SK-N-SH (cell line): ENCODE data around the gene RLF. TPM values are rescaled to one million over a fixed set of nuclear protein-coding genes. Genes with fewer than 3 reads are reported as not detected.

Source experiments
- CTCF ChIA-PET: fragments of 300-600, 350-600 bp; formaldehyde crosslinking; extraction: SDS; loops from one replicate; lab custom pipeline; 2021; lab: Yijun Ruan, JAX
- POLR2A ChIA-PET: fragments of 350-600 bp; sonication (Branson Sonifier 250); formaldehyde crosslinking; extraction: SDS; loops from one replicate; lab custom pipeline; 2020; ENCODE audit warnings: antibody characterized with exemption, inconsistent platforms; lab: Yijun Ruan, JAX
- DNase-seq: peaks from one replicate; pipeline ENCODE4 v3.0.0; 2012
- H2AFZ ChIP-seq: fragments of 200-600 bp; sonication (generic); 2 replicates; pipeline ENCODE4 v1.8.1; 2016; ENCODE audit warnings: antibody characterized with exemption, mild to moderate bottlenecking, low read depth
- H3F3A ChIP-seq: fragments of 200-600 bp; sonication (generic); replicated peaks from 2 replicates; pipeline ENCODE3; 2016; ENCODE audit warnings: antibody characterized with exemption, mild to moderate bottlenecking; ENCODE audit not compliant: insufficient read depth
- H3K27ac ChIP-seq, 2 experiments: fragments of 200-500 bp in 1 of 2; fragments of 200-600 bp in 1 of 2; sonication (Bioruptor generic) in 1 of 2; sonication (generic), shearing (Covaris generic) in 1 of 2; 2 replicates each; pipeline versions ENCODE4 v1.5.1 to v1.6.1; 2014 to 2016; ENCODE audit warnings: low read depth in 2 of 2, inconsistent platforms in 1 of 2, low read length in 1 of 2, mild to moderate bottlenecking in 1 of 2, mixed read lengths in 1 of 2
- H3K27me3 ChIP-seq: fragments of 200-600 bp; sonication (generic), shearing (Covaris generic); 2 replicates; pipeline ENCODE4 v1.6.1; 2016; ENCODE audit warnings: mixed run types; ENCODE audit not compliant: insufficient read depth
- H3K36me3 ChIP-seq, 2 experiments: fragments of 200-500 bp in 1 of 2; fragments of 200-600 bp in 1 of 2; sonication (Bioruptor generic) in 1 of 2; sonication (generic) in 1 of 2; replicated peaks in 1 of 2; 2 replicates each; pipeline versions ENCODE3 to v1.5.1; 2014 to 2016; ENCODE audit warnings: low read length in 1 of 2, mild to moderate bottlenecking in 1 of 2; ENCODE audit not compliant: insufficient read depth in 2 of 2, control insufficient read depth in 1 of 2
- H3K4me1 ChIP-seq, 2 experiments: fragments of 200-500 bp in 1 of 2; fragments of 200-600 bp in 1 of 2; sonication (Bioruptor generic) in 1 of 2; sonication (generic), shearing (Covaris generic) in 1 of 2; 2 replicates each; pipeline versions ENCODE4 v1.5.1 to v1.6.1; 2014 to 2016; ENCODE audit warnings: low read depth in 1 of 2, low read length in 1 of 2, mixed run types in 1 of 2; ENCODE audit not compliant: insufficient read depth in 2 of 2, control insufficient read depth in 1 of 2
- H3K4me2 ChIP-seq: fragments of 200-600 bp; sonication (generic), shearing (Covaris generic); 2 replicates; pipeline ENCODE4 v1.6.1; 2017; ENCODE audit warnings: mixed run types
- H3K4me3 ChIP-seq, 2 experiments: fragments of 200-500 bp in 1 of 2; fragments of 200-600 bp in 1 of 2; sonication (Bioruptor generic) in 1 of 2; sonication (generic), shearing (Covaris generic) in 1 of 2; 2 replicates each; pipeline versions ENCODE4 v1.5.1 to v1.8.1; 2014 to 2016; ENCODE audit warnings: low read depth in 2 of 2, inconsistent platforms in 1 of 2, low read length in 1 of 2, mild to moderate bottlenecking in 1 of 2, mixed read lengths in 1 of 2, moderate library complexity in 1 of 2
- H3K79me2 ChIP-seq: fragments of 200-600 bp; sonication (generic); 2 replicates; pipeline ENCODE4 v1.8.1; 2017; ENCODE audit warnings: mild to moderate bottlenecking; ENCODE audit not compliant: insufficient read depth
- H3K9ac ChIP-seq: fragments of 200-600 bp; sonication (generic); 2 replicates; pipeline ENCODE4 v1.6.1; 2017; ENCODE audit warnings: mixed run types
- H3K9me2 ChIP-seq: fragments of 200-600 bp; sonication (generic); 2 replicates; pipeline ENCODE4 v1.6.1; 2017; ENCODE audit warnings: mixed run types
- H3K9me3 ChIP-seq: fragments of 200-600 bp; sonication (generic); 2 replicates; pipeline ENCODE4 v1.6.1; 2017; ENCODE audit warnings: mixed run types, mild to moderate bottlenecking, moderate library complexity
- H4K20me1 ChIP-seq: fragments of 200-600 bp; sonication (generic); 2 replicates; pipeline ENCODE4 v1.6.1; 2017; ENCODE audit warnings: mild to moderate bottlenecking, mixed run types; ENCODE audit not compliant: insufficient read depth
- CTCF ChIP-seq: fragments of 200-600 bp; sonication (generic); IDR thresholded peaks from 2 replicates; pipeline ENCODE4 v1.6.1; 2017; ENCODE audit warnings: antibody characterized with exemption, mild to moderate bottlenecking, moderate library complexity
- FOSL2 ChIP-seq: IDR thresholded peaks from 2 replicates; pipeline ENCODE4 v1.4.0; 2012; ENCODE audit warnings: low read depth, mild to moderate bottlenecking, moderate library complexity, borderline replicate concordance
- MAX ChIP-seq: IDR thresholded peaks from 2 replicates; pipeline ENCODE4 v1.4.0; 2012; ENCODE audit warnings: low read depth
- MXI1 ChIP-seq: IDR thresholded peaks from 2 replicates; pipeline ENCODE4 v1.6.1; 2012; ENCODE audit warnings: mild to moderate bottlenecking, low read depth, low read length, improper control_type of control experiment
- PBX3 ChIP-seq: IDR thresholded peaks from 2 replicates; pipeline ENCODE4; 2012
- RAD21 ChIP-seq: IDR thresholded peaks from 2 replicates; pipeline ENCODE4 v1.6.1; 2012; ENCODE audit warnings: mild to moderate bottlenecking, low read length
- RCOR1 ChIP-seq: fragments of 150-350 bp; IDR thresholded peaks from 2 replicates; pipeline ENCODE4 v1.6.1; 2017; ENCODE audit warnings: antibody characterized with exemption, low read length
- RFX5 ChIP-seq: IDR thresholded peaks from 2 replicates; pipeline ENCODE4 v1.6.1; 2012; ENCODE audit warnings: mild to moderate bottlenecking, improper control_type of control experiment, low read length
- SMC3 ChIP-seq: IDR thresholded peaks from 2 replicates; pipeline ENCODE4 v1.6.1; 2012; ENCODE audit warnings: low read depth, low read length, improper control_type of control experiment
- WGBS: methylation state at CpG from one replicate; pipeline ENCODE4 v1.1.6; 2017; ENCODE audit warnings: low lambda C conversion rate; 5-methylcytosine and 5-hydroxymethylcytosine counted together
- polyA plus RNA-seq, 3 experiments: library from polyadenylated mRNA; depleted of rRNA; stranded (reverse); fragments of >200 nt; gene quantifications; 2 replicates each; pipeline ENCODE4 v1.2.3, GENCODE V29; 2012

Gene RLF
- polyA plus RNA-seq, 1 of the 3 experiments (the other 2 are of a cell fraction): 2.3 TPM

- 20% methylated on average over 6 of the region's 7 CpGs for WGBS
- no peaks in the 10 kb centered on the region for H3K9me3 ChIP-seq
Observed at GRCh38 chr1:40143891-40144575, 17.2 kb upstream of the RLF start.

GRCh38 chr1:40151457-40152079 is 9.6 kb upstream of the RLF start:
- Histone ChIP-seq H3K9ac (no peak overlapping the region), H3K9me3 (no peaks in the 10 kb centered on the region), H3K79me2 (no peaks in the 10 kb centered on the region), H3K4me1 (no peaks in the 10 kb centered on the region), H3K27me3 (no peaks in the 10 kb centered on the region; the same call in 1 of the 2 replicates), H3K27ac (no peak overlapping the region), H3K36me3 (no peaks in the 10 kb centered on the region), H2AFZ (peak overlapping the region; percentile 49; the same call in 1 of the 2 replicates), H3K4me2 (no peak overlapping the region), H3K9me2 (no peaks in the 10 kb centered on the region), H3K4me3 (no peak overlapping the region), H3F3A (no peaks in the 10 kb centered on the region), H4K20me1 (no peaks in the 10 kb centered on the region)
- DNase-seq: no peak
- TF ChIP-seq RFX5: no peak
- no peak for TF ChIP-seq PBX3
- TF ChIP-seq MAX: no peak
- no peak for TF ChIP-seq FOSL2
- WGBS: 69% methylated on average over 6 of the region's 6 CpGs
- POLR2A ChIA-PET: interaction anchor here (0.7 to 0.9 kb wide), 2 partner anchors 209 to 273 kb away, joined by 3 read pairs; no protein-coding TSS in a partner anchor
- CTCF ChIA-PET: interaction anchor here (1.0 to 11.4 kb wide), 22 partner anchors 8 to 283 kb away, joined by 3 to 280 read pairs (median 12); partner anchors contain the start of genes COL9A2 and RLF

More at GRCh38 chr1:40143891-40144575, 17.2 kb upstream of the RLF start:
- no peaks in the 10 kb centered on the region for H3K36me3 ChIP-seq
- peak; percentile 88 for TF ChIP-seq RAD21
- TF ChIP-seq MXI1: no peak
- TF ChIP-seq SMC3: peak; percentile 62
- peak; percentile 11; the same call in 1 of the 2 replicates for TF ChIP-seq RCOR1
- peak; percentile 81 for TF ChIP-seq CTCF
- TF ChIP-seq, all 33 proteins: peak for 4
- Histone ChIP-seq H3K9me2 (no peaks in the 10 kb centered on the region), H3K27ac (no peak overlapping the region), H3F3A (peaks cover 7% of the 10 kb centered on the region), H3K4me1 (peaks cover 0 to 8% of the 10 kb centered on the region in 2 experiments; a peak in 1 of 4 replicates), H3K27me3 (no peaks in the 10 kb centered on the region; the same call in 1 of the 2 replicates), H3K4me3 (no peak overlapping the region; a peak in 2 of 4 replicates), H3K79me2 (no peaks in the 10 kb centered on the region), H2AFZ (no peak overlapping the region), H3K4me2 (peak overlapping the region; percentile 36; the same call in 1 of the 2 replicates), H4K20me1 (no peaks in the 10 kb centered on the region), H3K9ac (no peak overlapping the region)
- DNase-seq: peak; percentile 60
- CTCF ChIA-PET: interaction anchor here (0.6 to 8.8 kb wide), 94 partner anchors 9 to 1203 kb away, joined by 3 to 172 read pairs (median 4); partner anchors contain the start of genes COL9A2, PPT1, RLF and ZFP69B
- POLR2A ChIA-PET: interaction anchor here (0.6 kb wide), 2 partner anchors 103 to 194 kb away, joined by 3 read pairs; no protein-coding TSS in a partner anchor
